HG02943 (cell line): Measurements from ENCODE around the gene TRANK1.

ENCODE experiments used
- ATAC-seq: cut with Tn5 transposase; IDR thresholded peaks from one replicate; pipeline ENCODE4 v1.9.1; 2021; ENCODE audit warnings: mild to moderate bottlenecking, low read depth, moderate library complexity; ENCODE audit not compliant: unreplicated experiment

TRANK1 gene

GRCh38 chr3:36813305-36813704 is 131.5 kb downstream of the TRANK1 start:
- ATAC-seq: no peak

GRCh38 chr3:36812240-36812639 is 132.6 kb downstream of the TRANK1 start:
- no peak for ATAC-seq

- ATAC-seq: no peak
These were observed 133.1 kb downstream of the TRANK1 start for GRCh38 chr3:36811768-36812167.

GRCh38 chr3:36804295-36805055 is 140.4 kb downstream of the TRANK1 start:
- no peak for ATAC-seq

GRCh38 chr3:36803091-36803791 is 141.6 kb downstream of the TRANK1 start:
- ATAC-seq: no peak

GRCh38 chr3:36800533-36801116 is 144.2 kb downstream of the TRANK1 start:
- no peak for ATAC-seq

- no peak for ATAC-seq
These were observed 148.0 kb downstream of the TRANK1 start for GRCh38 chr3:36796881-36797280.

- ATAC-seq: no peak
These were observed 148.7 kb downstream of the TRANK1 start for GRCh38 chr3:36796161-36796560.

GRCh38 chr3:36795622-36796021 is 149.2 kb downstream of the TRANK1 start:
- ATAC-seq: no peak

GRCh38 chr3:36792342-36792741 is 152.5 kb downstream of the TRANK1 start:
- no peak for ATAC-seq

GRCh38 chr3:36790765-36791164 is 154.1 kb downstream of the TRANK1 start:
- ATAC-seq: no peak

GRCh38 chr3:36786921-36787890 is 157.6 kb downstream of the TRANK1 start:
- no peak for ATAC-seq

- ATAC-seq: no peak
These were observed 160.7 kb downstream of the TRANK1 start for GRCh38 chr3:36784138-36784635.

GRCh38 chr3:36777424-36778218 is 167.2 kb downstream of the TRANK1 start:
- peak; percentile 63 for ATAC-seq
